ENCODE data around the gene SETD6.
"Not testable (repeated sequence)": the region's sequence is repeated elsewhere in the genome, so short reads cannot be mapped to it uniquely, and the experiment has no call there.

SETD6 gene

DNA sequence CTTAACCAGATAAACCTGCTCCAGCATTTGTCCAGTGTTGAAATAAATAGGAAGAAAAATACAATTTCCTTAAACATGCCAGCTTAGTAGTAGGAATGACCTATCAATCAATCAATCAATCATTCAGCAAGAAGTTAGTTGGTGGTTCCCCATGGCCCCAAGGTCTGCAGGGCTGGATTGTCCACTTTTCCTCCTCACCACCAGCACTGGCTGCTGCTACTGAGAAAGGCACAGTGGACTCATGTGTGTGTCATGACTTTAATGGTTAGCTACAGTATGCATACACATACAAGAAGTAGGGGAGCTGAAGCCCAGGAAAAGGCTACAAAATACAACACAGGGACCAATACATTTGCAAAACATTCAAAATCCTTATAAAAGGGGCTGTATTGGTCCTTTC lies 4.4 kb downstream of the SETD6 start:
- in situ Hi-C loops (cut with MboI; ENCODE audit: low pct_unique_long_range_greater_than_20kb, low sequenced_read_pairs): no loop called here
- DNase-seq: no peak

DNA sequence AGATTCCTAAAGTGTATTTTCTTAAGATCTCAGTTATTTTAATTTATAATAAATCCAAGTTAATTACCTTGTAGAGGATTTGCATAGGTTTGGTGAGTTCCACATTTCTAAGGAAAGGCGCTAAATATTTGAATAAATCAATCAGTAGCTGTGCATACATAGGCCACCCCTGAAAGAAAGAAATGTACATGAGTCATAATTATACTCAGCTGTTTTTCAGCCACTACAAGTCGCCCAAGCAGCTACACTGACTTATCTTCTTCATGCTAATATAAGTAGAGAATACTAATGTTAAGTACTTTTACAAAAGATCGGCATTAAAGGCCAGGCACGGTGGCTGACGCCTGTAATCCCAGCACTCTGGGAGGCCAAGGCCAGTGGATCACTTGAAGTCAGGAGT lies 14.9 kb downstream of the SETD6 start:
- no peak for DNase-seq
- in situ Hi-C loops (cut with MboI; ENCODE audit: low pct_unique_long_range_greater_than_20kb, low sequenced_read_pairs): no loop called here

DNA sequence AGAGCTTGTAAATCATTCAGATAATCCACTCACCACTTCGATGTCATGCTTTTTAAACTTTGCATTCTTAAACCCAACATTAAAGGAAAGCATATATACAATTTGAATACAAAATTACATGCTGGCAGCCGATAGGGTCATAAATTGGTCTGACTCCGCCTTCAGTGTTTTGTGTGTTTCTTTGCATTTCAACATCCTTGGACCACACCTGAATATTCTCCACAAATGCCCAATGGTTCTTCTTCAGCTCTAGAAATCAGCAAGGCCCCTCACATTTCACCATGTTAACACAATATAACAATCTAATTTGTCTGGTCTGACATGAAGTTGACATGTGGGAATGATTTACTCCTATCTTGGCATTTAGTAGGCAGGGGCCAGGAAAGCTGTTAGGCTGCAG lies 17.1 kb downstream of the SETD6 start:
- no peak for DNase-seq
- in situ Hi-C loops (cut with MboI; ENCODE audit: low pct_unique_long_range_greater_than_20kb, low sequenced_read_pairs): no loop called here

- in situ Hi-C loops (cut with MboI; ENCODE audit: low pct_unique_long_range_greater_than_20kb, low sequenced_read_pairs): no loop called here
- DNase-seq: no peak
Measured at GRCh38 chr16:58533751-58534470, 18.6 kb downstream of the SETD6 start.

- no peak for DNase-seq
- in situ Hi-C loops (cut with MboI; ENCODE audit: low pct_unique_long_range_greater_than_20kb, low sequenced_read_pairs): no loop called here
Measured at GRCh38 chr16:58535100-58535499, 19.8 kb downstream of the SETD6 start.

GRCh38 chr16:58536278-58536677 lies 21.0 kb downstream of the SETD6 start:
- in situ Hi-C loops (cut with MboI; ENCODE audit: low pct_unique_long_range_greater_than_20kb, low sequenced_read_pairs): no loop called here
- no peak for DNase-seq

- in situ Hi-C loops (cut with MboI; ENCODE audit: low pct_unique_long_range_greater_than_20kb, low sequenced_read_pairs): no loop called here
- no peak for DNase-seq
Measured at GRCh38 chr16:58537124-58537906, 22.0 kb downstream of the SETD6 start.

DNA sequence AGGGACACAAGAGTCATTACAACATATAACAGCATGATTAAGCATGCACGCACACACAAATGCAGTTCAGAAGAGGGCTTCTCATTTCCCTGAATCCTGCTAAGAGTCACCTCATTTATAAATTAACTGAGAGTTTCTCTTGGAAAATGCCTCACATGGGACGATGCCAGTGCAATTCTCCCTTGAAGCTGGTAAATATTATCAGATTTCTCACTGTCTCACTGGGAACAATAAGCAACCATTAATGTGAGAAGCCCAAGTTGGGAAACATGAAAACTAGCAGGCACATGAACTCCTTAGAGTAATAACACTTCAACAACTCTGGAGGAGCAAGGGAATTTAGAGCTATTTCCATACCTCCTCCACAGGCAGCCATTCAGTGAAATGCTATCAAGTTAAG lies 26.4 kb downstream of the SETD6 start:
- in situ Hi-C loops (cut with MboI; ENCODE audit: low pct_unique_long_range_greater_than_20kb, low sequenced_read_pairs): no loop called here
- no peak for DNase-seq

DNA sequence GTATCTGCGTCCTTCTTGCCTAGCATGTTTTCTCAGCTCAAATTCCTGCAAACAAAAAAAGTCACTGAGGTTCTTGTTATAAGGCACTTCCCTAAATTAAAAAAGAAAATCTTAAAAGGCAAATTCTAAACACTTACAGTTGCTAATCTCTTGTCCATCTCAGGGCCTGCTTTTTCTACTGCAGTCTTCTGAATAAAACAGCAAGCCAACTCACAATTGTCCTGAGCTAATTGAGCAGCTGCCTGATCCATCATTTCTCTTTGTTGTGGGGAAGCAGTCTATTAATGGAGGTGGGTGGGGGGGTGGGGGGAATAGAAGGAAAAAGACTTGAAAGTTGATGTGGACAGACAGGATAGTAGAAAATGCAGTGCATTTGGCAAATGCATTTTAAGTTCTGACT lies 27.0 kb downstream of the SETD6 start:
- in situ Hi-C loops (cut with MboI; ENCODE audit: low pct_unique_long_range_greater_than_20kb, low sequenced_read_pairs): no loop called here
- no peak for DNase-seq

DNA sequence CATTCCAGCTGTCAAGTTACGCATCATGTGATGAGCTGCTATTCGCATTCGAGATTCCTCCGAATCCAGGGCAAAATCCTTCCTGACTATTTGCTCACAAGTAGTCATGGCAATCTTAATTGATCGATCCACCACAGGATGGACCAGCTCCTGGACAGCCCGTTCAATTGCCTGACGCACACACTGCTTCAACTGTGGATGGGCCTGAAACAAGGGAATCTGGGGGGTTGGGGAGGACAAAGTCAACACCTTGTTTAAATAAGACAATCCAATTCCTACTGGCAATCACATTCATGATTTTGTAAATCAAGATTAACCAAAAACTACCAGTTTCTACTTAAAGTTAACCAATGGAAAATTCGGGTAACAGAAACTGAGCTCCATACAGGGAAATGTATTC lies 28.4 kb downstream of the SETD6 start:
- in situ Hi-C loops (cut with MboI; ENCODE audit: low pct_unique_long_range_greater_than_20kb, low sequenced_read_pairs): no loop called here
- DNase-seq: no peak

- no peak for DNase-seq
- in situ Hi-C loops (cut with MboI; ENCODE audit: low pct_unique_long_range_greater_than_20kb, low sequenced_read_pairs): no loop called here
Measured at GRCh38 chr16:58548378-58548777, 33.1 kb downstream of the SETD6 start.

- DNase-seq: no peak
- in situ Hi-C loops (cut with MboI; ENCODE audit: low pct_unique_long_range_greater_than_20kb, low sequenced_read_pairs): no loop called here
Measured at GRCh38 chr16:58551496-58551895, 36.2 kb downstream of the SETD6 start.

- DNase-seq: no peak
- in situ Hi-C loops (cut with MboI; ENCODE audit: low pct_unique_long_range_greater_than_20kb, low sequenced_read_pairs): no loop called here
Measured at GRCh38 chr16:58556678-58557077, 41.4 kb downstream of the SETD6 start.

DNA sequence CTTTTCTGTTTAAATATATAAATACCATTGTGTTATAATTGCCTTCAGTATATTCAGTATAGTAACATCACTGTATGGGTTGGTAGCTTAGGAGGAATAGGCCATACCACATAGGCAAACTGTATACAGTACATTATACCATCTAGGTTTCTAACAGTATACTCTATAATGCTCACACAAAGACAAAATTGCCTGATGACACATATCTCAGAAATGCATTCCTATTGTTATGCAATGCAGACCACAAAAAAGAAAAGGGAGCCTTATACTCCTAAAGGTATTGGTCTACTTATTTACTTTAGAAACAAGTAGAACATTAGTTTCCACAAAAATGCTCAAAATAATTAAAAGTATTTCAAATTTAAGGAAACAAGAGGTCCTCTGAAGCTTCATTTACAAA lies 47.9 kb downstream of the SETD6 start:
- DNase-seq: no peak
- in situ Hi-C loops (cut with MboI; ENCODE audit: low pct_unique_long_range_greater_than_20kb, low sequenced_read_pairs): no loop called here

DNA sequence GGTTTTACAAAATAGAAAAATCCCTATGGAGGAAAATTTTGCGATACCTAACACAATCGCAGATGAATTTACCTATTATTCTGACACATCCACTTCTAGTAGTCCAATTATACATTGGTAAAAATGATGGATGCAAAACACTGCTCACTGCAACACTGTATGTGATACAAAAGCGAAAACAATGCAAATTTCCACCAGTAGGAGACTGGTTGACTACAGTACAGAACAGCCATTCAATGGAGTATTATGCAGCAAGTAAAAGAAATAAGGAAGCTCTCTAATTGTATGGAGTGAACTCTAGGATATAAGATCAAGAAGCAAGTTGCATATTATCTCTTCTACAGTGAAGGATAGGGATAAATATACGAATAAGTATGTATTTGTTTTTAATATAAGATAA lies 48.5 kb downstream of the SETD6 start:
- in situ Hi-C loops (cut with MboI; ENCODE audit: low pct_unique_long_range_greater_than_20kb, low sequenced_read_pairs): no loop called here
- DNase-seq: no peak

GRCh38 chr16:58565697-58566096 lies 50.4 kb downstream of the SETD6 start:
- in situ Hi-C loops (cut with MboI; ENCODE audit: low pct_unique_long_range_greater_than_20kb, low sequenced_read_pairs); DNase-seq: not testable (repeated sequence)

Measured in KBM-7 (cell line).